Activated B cell treated with CpG ODN at 0.5 μM for 24 hours (primary cell): ENCODE measurements around the gene WIPF2. TPM values are rescaled to one million over a fixed set of nuclear protein-coding genes. Genes with fewer than 3 reads are reported as not detected.

Source experiments
- ATAC-seq: fragments of 200-7000 bp; cut with Tn5 transposase; one replicate; pipeline ENCODE4 v1.10.0; 2021; ENCODE audit warnings: low read depth, mild to moderate bottlenecking, moderate library complexity
- CTCF ChIA-PET: fragments of 350-600 bp; sonication (Branson Sonifier 250); formaldehyde crosslinking; loops from one replicate; lab custom pipeline; 2021; ENCODE audit warnings: antibody characterized with exemption; lab: Charles Lee
- POLR2A ChIA-PET: fragments of 350-600 bp; sonication (Branson Sonifier 250); formaldehyde crosslinking; loops from one replicate; lab custom pipeline; 2021; ENCODE audit warnings: antibody characterized with exemption; lab: Charles Lee
- DNase-seq: peaks from one replicate; pipeline ENCODE4 v3.0.0; 2022
- H3K27ac Mint-ChIP-seq: one replicate; pipeline ENCODE4 v1.8.0; 2020; ENCODE audit warnings: mixed read lengths
- H3K27me3 Mint-ChIP-seq: one replicate; pipeline ENCODE4 v1.8.0; 2021; ENCODE audit warnings: mixed read lengths
- H3K36me3 Mint-ChIP-seq: one replicate; pipeline ENCODE4 v1.8.0; 2021; ENCODE audit warnings: low read depth, mixed read lengths
- H3K4me1 Mint-ChIP-seq: one replicate; pipeline ENCODE4 v1.8.0; 2021; ENCODE audit warnings: mixed read lengths
- H3K4me3 Mint-ChIP-seq: one replicate; pipeline ENCODE4 v1.8.0; 2020; ENCODE audit warnings: mild to moderate bottlenecking, mixed read lengths
- H3K9me3 Mint-ChIP-seq: one replicate; pipeline ENCODE4 v1.8.0; 2020; ENCODE audit warnings: mixed read lengths
- intact Hi-C: fragments of 100-400 bp; cut with micrococcal nuclease; formaldehyde crosslinking; loops from one replicate; pipeline ENCODE4 v1.15.1; 2024
- total RNA-seq: library from RNA; stranded (reverse); gene quantifications from 2 replicates; pipeline ENCODE4 v1.2.3, GENCODE V29; 2022
- TF ChIP-seq, protein P1 (sequence below): fragments of 200-600 bp; IDR thresholded peaks from one replicate; pipeline ENCODE4 v1.8.0; 2022; ENCODE audit warnings: antibody characterized with exemption, mild to moderate bottlenecking

WIPF2 gene
- total RNA-seq, 1 donor from 2014 or later: 32.9 TPM

DNA sequence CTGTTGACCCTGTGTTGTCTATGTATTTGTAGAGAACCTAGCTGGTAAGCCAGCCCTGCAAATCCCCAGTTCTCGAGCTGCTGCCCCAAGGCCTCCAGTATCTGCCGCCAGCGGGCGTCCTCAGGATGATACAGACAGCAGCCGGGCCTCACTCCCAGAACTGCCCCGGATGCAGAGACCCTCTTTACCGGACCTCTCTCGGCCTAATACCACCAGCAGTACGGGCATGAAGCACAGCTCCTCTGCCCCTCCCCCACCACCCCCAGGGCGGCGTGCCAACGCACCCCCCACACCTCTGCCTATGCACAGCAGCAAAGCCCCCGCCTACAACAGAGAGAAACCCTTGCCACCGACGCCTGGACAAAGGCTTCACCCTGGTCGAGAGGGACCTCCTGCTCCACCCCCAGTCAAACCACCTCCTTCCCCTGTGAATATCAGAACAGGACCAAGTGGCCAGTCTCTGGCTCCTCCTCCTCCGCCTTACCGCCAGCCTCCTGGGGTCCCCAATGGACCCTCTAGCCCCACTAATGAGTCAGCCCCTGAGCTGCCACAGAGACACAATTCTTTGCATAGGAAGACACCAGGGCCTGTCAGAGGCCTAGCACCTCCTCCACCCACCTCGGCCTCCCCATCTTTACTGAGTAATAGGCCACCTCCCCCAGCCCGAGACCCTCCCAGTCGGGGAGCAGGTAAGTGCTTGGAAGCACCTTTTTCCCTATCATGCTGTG lies 45.5 kb downstream of the WIPF2 start:
- ChIA-PET POLR2A (no interaction called here), CTCF (no interaction called here)
- TF ChIP-seq, protein P1, sequence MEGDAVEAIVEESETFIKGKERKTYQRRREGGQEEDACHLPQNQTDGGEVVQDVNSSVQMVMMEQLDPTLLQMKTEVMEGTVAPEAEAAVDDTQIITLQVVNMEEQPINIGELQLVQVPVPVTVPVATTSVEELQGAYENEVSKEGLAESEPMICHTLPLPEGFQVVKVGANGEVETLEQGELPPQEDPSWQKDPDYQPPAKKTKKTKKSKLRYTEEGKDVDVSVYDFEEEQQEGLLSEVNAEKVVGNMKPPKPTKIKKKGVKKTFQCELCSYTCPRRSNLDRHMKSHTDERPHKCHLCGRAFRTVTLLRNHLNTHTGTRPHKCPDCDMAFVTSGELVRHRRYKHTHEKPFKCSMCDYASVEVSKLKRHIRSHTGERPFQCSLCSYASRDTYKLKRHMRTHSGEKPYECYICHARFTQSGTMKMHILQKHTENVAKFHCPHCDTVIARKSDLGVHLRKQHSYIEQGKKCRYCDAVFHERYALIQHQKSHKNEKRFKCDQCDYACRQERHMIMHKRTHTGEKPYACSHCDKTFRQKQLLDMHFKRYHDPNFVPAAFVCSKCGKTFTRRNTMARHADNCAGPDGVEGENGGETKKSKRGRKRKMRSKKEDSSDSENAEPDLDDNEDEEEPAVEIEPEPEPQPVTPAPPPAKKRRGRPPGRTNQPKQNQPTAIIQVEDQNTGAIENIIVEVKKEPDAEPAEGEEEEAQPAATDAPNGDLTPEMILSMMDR: no peak
- DNase-seq: no peak
- ATAC-seq: no peak
- intact Hi-C loops: loop anchor here (5.0 kb wide), 1 partner anchor 32 kb away; no protein-coding TSS in a partner anchor
- Mint-ChIP-seq H3K36me3 (peaks cover 40% of the 10 kb centered on the region), H3K27ac (no peak overlapping the region), H3K4me3 (no peak overlapping the region), H3K4me1 (no peaks in the 10 kb centered on the region), H3K27me3 (no peaks in the 10 kb centered on the region), H3K9me3 (no peaks in the 10 kb centered on the region)

DNA sequence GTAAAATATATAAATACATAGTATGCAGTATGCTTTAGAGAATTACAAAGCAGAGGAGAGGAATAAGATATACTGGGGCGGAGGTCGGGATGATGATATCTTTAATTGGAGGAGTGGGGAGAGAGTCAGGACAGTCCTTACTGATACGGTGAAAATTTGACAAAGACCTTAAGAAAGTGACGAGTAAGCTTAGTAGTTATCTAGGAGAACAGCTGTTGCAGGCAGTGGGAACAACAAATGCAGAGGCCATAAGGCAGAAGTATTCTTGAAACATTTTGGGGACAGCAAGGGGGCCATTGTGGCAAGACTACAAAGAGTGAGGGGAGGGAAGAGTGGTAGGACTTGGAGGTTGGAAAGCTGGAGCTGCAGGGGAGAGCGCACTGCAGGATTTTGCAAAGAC lies 46.2 kb downstream of the WIPF2 start:
- Mint-ChIP-seq H3K36me3 (peaks cover 35% of the 10 kb centered on the region), H3K9me3 (no peaks in the 10 kb centered on the region), H3K4me1 (no peaks in the 10 kb centered on the region), H3K27ac (no peak overlapping the region), H3K27me3 (no peaks in the 10 kb centered on the region), H3K4me3 (no peak overlapping the region)
- no peak for ATAC-seq
- POLR2A ChIA-PET: no interaction called here
- CTCF ChIA-PET: no interaction called here
- intact Hi-C loops: loop anchor here (5.0 kb wide), 1 partner anchor 33 kb away; no protein-coding TSS in a partner anchor
- DNase-seq: no peak
- TF ChIP-seq, protein P1: no peak

DNA sequence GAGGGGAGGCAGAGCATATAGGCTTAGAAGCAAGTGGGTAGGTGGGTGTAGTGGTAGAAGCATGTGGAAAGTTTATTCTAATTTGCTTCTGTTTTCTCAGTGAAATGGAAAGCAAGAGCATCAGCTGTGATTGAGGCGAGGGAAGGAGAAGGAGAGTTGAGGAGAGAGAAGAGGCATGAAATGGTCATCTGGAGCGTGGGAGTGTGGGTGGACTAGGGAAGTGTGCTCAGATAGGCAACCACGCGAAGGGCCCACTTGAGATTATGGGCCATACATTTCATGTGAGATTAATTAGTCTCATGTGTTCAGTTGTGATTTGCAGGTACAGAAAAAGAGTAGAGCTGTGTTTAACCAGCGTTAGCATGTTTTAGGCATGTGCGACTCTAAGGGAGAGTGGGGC lies 47.8 kb downstream of the WIPF2 start:
- ATAC-seq: no peak
- intact Hi-C loops: loop anchor here (5.0 kb wide), 1 partner anchor 35 kb away; no protein-coding TSS in a partner anchor
- CTCF ChIA-PET: no interaction called here
- Mint-ChIP-seq H3K36me3 (peaks cover 33% of the 10 kb centered on the region), H3K27ac (no peak overlapping the region), H3K4me3 (no peak overlapping the region), H3K9me3 (no peaks in the 10 kb centered on the region), H3K27me3 (no peaks in the 10 kb centered on the region), H3K4me1 (no peaks in the 10 kb centered on the region)
- TF ChIP-seq, protein P1: no peak
- no peak for DNase-seq
- POLR2A ChIA-PET: no interaction called here

DNA sequence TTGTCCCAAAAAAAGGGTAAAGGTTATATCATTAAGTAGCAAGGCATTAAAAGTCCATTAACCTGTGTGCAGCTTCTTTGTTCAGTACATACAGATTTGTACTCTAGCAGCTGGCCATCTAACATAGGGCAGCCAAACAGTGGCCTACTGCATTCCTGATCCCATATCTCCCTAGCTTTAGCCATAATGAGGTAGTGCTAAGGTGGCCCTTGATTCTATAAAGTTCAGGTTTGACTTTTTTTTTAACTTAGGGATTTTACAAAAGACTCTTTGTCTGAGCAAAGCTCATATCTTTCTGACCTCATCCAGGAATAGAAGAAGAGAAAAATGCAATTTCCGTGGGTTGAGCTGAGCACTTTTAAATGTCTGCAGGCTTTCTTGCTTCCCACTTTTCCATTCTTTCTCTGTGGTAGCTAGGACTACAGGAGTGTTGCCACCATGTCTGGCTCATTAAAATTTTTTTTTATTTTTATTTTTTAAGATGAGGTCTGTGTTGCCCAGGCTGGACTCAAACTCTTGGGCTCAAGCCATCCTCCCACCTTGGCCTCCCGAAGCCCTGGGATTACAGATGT lies 49.1 kb downstream of the WIPF2 start:
- intact Hi-C loops: loop anchor here (5.0 kb wide), 1 partner anchor 36 kb away; no protein-coding TSS in a partner anchor
- Mint-ChIP-seq H3K4me1 (peaks cover under 1% of the 10 kb centered on the region), H3K36me3 (peaks cover 32% of the 10 kb centered on the region), H3K4me3 (no peak overlapping the region), H3K27me3 (no peaks in the 10 kb centered on the region), H3K27ac (no peak overlapping the region), H3K9me3 (no peaks in the 10 kb centered on the region)
- DNase-seq (no peak), ATAC-seq (no peak)
- ChIA-PET POLR2A (no interaction called here), CTCF (interaction anchor here (0.9 kb wide), 1 partner anchor 16 kb away, joined by 3 read pairs; no protein-coding TSS in a partner anchor)
- TF ChIP-seq, protein P1: no peak

DNA sequence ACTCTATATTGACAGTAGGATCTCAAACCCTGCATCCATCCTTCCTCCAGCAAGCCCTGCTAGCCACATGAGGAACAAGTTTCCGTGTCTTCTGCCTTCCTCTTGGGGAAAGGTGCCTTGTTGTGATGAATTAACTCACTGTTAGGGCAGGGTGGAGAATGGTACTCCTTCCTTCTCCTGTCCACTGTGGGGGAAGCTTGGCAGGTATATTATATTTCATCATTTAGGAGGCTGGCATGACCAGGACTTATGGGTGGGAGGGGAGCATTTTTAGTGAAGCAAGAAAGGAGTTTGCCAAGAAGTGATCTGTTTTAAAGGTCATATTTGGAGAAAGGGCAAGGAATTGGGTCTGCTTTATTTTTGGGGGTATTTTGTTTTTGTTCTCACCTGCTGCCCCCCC lies 59.3 kb downstream of the WIPF2 start:
- TF ChIP-seq, protein P1: no peak
- peaks cover 78% of the 10 kb centered on the region for H3K36me3 Mint-ChIP-seq
- intact Hi-C loops: no loop called here
- no peak for DNase-seq
- no peaks in the 10 kb centered on the region for H3K9me3 Mint-ChIP-seq
- no peak overlapping the region for H3K27ac Mint-ChIP-seq
- no peak for ATAC-seq
- no peak overlapping the region for H3K4me3 Mint-ChIP-seq
- H3K4me1 Mint-ChIP-seq: peaks cover 10% of the 10 kb centered on the region
- ChIA-PET POLR2A (no interaction called here), CTCF (no interaction called here)
- no peaks in the 10 kb centered on the region for H3K27me3 Mint-ChIP-seq
